ENCODE data around the gene CAPSL. TPM values are rescaled to one million over a fixed set of nuclear protein-coding genes. Genes with fewer than 3 reads are reported as not detected.

Gene CAPSL
- total and polyA plus RNA-seq, 3 donors from 2014 or later: 3.5 to 28.5 (median 4.5) TPM

DNA sequence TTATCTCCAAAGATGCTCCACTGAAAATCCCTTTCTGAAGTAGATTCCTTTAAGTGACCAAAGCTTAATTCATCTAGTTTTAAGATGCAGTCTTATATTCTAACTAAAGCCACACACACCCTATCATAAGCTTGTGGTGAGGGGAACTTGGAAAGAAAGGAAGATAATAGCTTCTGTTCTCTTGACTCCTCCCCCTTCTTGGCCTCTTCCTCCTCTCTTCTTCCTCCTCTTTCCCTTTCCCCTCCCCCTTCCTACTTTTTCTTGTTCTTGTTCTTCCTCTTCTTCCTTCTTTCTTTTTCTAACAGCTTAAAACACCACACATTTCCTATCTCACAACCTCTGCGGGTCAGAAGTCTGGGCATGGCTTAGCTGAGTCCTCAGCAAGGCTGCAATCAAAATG is 58.3 kb downstream of the CAPSL start:
- no peak overlapping the region for H3K27ac ChIP-seq
- intact Hi-C loops (cut with DNase I; ENCODE audit: low total_unique reads): no loop called here
- WGBS, 2 donors: 81 to 92% methylated on average over 1 of the region's 1 CpG
- no peak for TF ChIP-seq POLR2A (IDR thresholded peaks at IDR 0.05)
- TF ChIP-seq, protein P1, sequence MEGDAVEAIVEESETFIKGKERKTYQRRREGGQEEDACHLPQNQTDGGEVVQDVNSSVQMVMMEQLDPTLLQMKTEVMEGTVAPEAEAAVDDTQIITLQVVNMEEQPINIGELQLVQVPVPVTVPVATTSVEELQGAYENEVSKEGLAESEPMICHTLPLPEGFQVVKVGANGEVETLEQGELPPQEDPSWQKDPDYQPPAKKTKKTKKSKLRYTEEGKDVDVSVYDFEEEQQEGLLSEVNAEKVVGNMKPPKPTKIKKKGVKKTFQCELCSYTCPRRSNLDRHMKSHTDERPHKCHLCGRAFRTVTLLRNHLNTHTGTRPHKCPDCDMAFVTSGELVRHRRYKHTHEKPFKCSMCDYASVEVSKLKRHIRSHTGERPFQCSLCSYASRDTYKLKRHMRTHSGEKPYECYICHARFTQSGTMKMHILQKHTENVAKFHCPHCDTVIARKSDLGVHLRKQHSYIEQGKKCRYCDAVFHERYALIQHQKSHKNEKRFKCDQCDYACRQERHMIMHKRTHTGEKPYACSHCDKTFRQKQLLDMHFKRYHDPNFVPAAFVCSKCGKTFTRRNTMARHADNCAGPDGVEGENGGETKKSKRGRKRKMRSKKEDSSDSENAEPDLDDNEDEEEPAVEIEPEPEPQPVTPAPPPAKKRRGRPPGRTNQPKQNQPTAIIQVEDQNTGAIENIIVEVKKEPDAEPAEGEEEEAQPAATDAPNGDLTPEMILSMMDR (IDR thresholded peaks at IDR 0.05): no peak
- H3K9me3 ChIP-seq: no peaks in the 10 kb centered on the region
- no peaks in the 10 kb centered on the region for H3K4me1 ChIP-seq
- no peak for DNase-seq
- no peaks in the 10 kb centered on the region for H3K36me3 ChIP-seq (ENCODE audit: low read depth, missing control alignments)
- H3K27me3 ChIP-seq: no peaks in the 10 kb centered on the region
- no peak overlapping the region for H3K4me3 ChIP-seq

DNA sequence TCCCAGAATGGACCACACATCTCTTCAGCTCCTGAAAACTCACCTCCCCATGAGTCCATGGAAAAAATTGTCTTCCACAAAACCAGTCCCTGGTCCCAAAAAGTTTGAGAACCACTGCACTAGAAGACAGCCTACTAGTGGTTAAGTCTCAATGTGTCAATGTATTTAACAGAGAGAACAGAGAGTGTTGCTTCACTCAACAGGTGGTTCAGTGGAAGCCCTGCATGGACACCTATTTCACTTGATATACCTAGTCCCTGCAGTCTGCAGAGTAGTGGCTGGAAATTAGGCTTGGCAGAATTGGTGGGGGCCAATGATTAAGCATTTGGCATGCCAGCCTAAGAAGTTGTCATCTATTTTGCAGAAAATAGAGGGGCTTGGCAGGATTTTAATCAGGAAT is 58.8 kb downstream of the CAPSL start:
- no peak for TF ChIP-seq POLR2A (IDR thresholded peaks at IDR 0.05)
- TF ChIP-seq, protein P1 (IDR thresholded peaks at IDR 0.05): no peak
- Histone ChIP-seq H3K27me3 (no peaks in the 10 kb centered on the region), H3K4me1 (no peaks in the 10 kb centered on the region), H3K27ac (no peak overlapping the region), H3K36me3 (ENCODE audit: low read depth, missing control alignments) (no peaks in the 10 kb centered on the region), H3K9me3 (no peaks in the 10 kb centered on the region), H3K4me3 (no peak overlapping the region)
- intact Hi-C loops (cut with DNase I; ENCODE audit: low total_unique reads): no loop called here
- DNase-seq: no peak

DNA sequence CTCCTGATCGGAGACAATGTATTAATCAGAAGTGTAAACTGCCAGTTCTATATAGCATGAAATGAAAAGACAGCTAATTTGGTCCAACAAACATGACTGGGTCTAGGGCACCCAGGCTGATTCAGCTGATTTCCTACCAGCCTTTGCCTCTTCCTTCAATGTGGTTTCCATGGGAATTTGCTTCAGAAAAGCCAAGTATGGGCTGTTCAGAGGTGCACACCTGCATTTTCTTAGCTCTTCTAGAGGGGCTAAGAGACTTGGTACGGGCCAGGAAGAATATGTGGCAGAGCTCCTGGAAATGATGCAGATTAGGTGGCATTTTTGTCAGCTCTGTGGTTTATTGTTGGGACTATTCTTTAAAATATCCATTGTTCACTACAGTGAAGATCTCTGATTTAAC is 59.3 kb downstream of the CAPSL start:
- Histone ChIP-seq H3K27ac (no peak overlapping the region), H3K4me3 (no peak overlapping the region), H3K9me3 (no peaks in the 10 kb centered on the region), H3K4me1 (no peaks in the 10 kb centered on the region), H3K36me3 (ENCODE audit: low read depth, missing control alignments) (no peaks in the 10 kb centered on the region), H3K27me3 (no peaks in the 10 kb centered on the region)
- 87 to 93% methylated on average over 2 of the region's 2 CpGs for WGBS, 2 donors
- DNase-seq: no peak
- no peak for TF ChIP-seq POLR2A (IDR thresholded peaks at IDR 0.05)
- TF ChIP-seq, protein P1 (IDR thresholded peaks at IDR 0.05): no peak
- intact Hi-C loops (cut with DNase I; ENCODE audit: low total_unique reads): no loop called here

DNA sequence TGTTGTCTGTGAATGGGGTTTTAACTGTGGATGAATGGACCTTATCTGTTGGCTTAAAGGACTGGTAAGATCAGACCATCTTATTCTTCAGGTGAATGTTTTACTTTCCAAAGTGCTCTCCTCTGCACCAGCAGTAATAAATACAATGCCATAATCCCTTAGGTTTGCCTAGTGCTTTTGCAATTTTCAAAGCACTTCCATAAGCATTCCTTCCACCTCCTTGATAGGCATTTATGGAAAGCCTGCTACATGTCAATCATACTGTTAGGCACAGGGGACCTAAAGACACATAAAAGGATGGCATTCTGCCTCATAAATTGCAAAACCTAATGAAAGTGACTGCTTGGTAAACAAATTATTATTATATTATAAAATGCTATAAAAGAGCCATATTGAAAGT is 60.3 kb downstream of the CAPSL start:
- intact Hi-C loops (cut with DNase I; ENCODE audit: low total_unique reads): no loop called here
- no peaks in the 10 kb centered on the region for H3K4me1 ChIP-seq
- no peak for DNase-seq
- H3K9me3 ChIP-seq: no peaks in the 10 kb centered on the region
- TF ChIP-seq, protein P1 (IDR thresholded peaks at IDR 0.05): no peak
- TF ChIP-seq POLR2A (IDR thresholded peaks at IDR 0.05): no peak
- no peaks in the 10 kb centered on the region for H3K27me3 ChIP-seq
- H3K36me3 ChIP-seq (ENCODE audit: low read depth, missing control alignments): no peaks in the 10 kb centered on the region
- H3K27ac ChIP-seq: no peak overlapping the region
- no peak overlapping the region for H3K4me3 ChIP-seq

DNA sequence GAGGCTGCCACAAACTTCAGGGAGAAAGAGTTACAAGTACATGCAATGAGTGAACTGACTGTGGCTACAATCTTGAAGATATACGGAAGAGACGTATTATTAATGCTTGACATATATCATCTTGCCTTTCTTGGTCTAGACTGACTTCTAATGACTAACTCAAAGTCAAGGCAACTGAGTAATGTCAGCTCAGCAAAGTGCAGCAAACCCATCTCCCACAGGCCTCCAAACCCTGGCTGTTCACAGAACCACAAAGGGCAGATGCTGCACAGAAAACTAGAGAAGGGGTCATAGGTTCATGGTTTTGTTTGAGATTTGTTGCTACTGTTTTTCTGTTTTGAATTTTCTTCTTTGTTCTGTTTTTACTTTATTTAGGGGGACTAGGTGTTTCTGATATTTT is 60.8 kb downstream of the CAPSL start:
- Histone ChIP-seq H3K36me3 (ENCODE audit: low read depth, missing control alignments) (no peaks in the 10 kb centered on the region), H3K9me3 (no peaks in the 10 kb centered on the region), H3K27me3 (no peaks in the 10 kb centered on the region), H3K27ac (no peak overlapping the region), H3K4me3 (no peak overlapping the region), H3K4me1 (no peaks in the 10 kb centered on the region)
- no peak for DNase-seq
- WGBS, 2 donors: 63 to 96% methylated on average over 2 of the region's 2 CpGs
- TF ChIP-seq POLR2A (IDR thresholded peaks at IDR 0.05): no peak
- TF ChIP-seq, protein P1 (IDR thresholded peaks at IDR 0.05): no peak
- intact Hi-C loops (cut with DNase I; ENCODE audit: low total_unique reads): no loop called here

Data from testis (tissue), 3 donors.